ENCODE results near the gene PNMA8A.
A peak's percentile ranks its signal among the peaks of the same experiment; 100 is the strongest.

GRCh38 chr19:46513461-46514236 lies 42.3 kb upstream of the PNMA8A start:
- TF ChIP-seq, protein P1, sequence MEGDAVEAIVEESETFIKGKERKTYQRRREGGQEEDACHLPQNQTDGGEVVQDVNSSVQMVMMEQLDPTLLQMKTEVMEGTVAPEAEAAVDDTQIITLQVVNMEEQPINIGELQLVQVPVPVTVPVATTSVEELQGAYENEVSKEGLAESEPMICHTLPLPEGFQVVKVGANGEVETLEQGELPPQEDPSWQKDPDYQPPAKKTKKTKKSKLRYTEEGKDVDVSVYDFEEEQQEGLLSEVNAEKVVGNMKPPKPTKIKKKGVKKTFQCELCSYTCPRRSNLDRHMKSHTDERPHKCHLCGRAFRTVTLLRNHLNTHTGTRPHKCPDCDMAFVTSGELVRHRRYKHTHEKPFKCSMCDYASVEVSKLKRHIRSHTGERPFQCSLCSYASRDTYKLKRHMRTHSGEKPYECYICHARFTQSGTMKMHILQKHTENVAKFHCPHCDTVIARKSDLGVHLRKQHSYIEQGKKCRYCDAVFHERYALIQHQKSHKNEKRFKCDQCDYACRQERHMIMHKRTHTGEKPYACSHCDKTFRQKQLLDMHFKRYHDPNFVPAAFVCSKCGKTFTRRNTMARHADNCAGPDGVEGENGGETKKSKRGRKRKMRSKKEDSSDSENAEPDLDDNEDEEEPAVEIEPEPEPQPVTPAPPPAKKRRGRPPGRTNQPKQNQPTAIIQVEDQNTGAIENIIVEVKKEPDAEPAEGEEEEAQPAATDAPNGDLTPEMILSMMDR (IDR thresholded peaks at IDR 0.05; ENCODE audit: low read depth, low read length): peak; percentile 97
- TF ChIP-seq EZH2phosphoT487 (IDR thresholded peaks at IDR 0.05; ENCODE audit: low read depth): no peak

Measured in OCI-LY3 (cell line).